ENCODE data around the gene TPD52L1.

Gene TPD52L1

GRCh38 chr6:125182237-125183008 is 28.9 kb downstream of the TPD52L1 start:
- no peak for DNase-seq (ENCODE audit: low read depth)

DNA sequence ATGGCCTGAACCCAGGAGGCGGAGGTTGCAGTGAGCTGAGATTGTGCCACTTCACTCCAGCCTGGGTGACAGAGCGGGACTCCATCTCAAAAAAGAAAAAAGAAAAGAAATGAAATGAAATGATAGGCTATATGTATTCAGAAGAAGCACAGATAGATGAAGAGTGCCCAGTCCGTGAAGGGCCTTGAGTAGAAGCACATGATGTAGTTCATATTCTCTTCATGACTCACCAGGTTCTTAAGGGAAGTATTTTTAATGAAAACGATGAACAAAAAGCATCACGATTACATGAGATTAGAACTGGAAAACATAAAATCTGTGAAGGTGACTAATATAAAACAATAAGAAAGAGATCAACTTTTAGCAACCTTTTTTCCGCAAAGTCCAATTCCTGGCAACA is 29.8 kb downstream of the TPD52L1 start:
- DNase-seq (ENCODE audit: low read depth): no peak

GRCh38 chr6:125188037-125188436 is 34.5 kb downstream of the TPD52L1 start:
- no peak for DNase-seq (ENCODE audit: low read depth)

DNA sequence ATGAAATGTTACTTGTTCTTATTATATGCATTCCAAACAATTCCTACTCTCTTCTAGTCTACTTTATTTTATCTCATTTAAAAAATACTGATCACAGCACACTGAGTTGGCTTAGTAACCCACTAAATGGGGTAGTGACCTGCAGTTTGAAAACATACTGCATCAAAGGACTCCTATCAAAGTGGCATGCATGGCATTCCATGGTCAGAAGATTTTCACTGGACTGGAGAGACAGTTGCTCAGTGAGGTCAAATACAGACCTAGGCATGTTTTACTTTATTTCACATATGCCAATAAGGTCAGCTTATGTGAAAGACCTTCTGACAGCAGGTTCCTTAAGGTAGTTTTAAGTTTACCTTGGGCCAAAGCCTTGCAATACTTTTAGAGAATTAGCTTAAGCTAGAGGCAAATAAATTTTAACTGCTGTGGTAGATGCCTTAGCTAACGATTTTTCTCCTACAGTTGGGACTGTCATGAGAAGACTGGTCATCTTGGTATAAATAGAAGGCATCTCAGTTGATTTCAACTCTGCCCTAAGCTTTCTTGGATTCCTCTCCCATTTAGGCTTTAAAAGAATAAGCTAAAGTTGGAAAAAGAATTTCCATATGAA is 35.1 kb downstream of the TPD52L1 start:
- DNase-seq (ENCODE audit: low read depth): no peak

GRCh38 chr6:125189494-125189893 is 35.9 kb downstream of the TPD52L1 start:
- DNase-seq (ENCODE audit: low read depth): no peak

- DNase-seq (ENCODE audit: low read depth): no peak
Measured at GRCh38 chr6:125190667-125191066, 37.1 kb downstream of the TPD52L1 start.

- peak; percentile 5 for DNase-seq (ENCODE audit: low read depth)
Measured at GRCh38 chr6:125191916-125192609, 38.5 kb downstream of the TPD52L1 start.

DNA sequence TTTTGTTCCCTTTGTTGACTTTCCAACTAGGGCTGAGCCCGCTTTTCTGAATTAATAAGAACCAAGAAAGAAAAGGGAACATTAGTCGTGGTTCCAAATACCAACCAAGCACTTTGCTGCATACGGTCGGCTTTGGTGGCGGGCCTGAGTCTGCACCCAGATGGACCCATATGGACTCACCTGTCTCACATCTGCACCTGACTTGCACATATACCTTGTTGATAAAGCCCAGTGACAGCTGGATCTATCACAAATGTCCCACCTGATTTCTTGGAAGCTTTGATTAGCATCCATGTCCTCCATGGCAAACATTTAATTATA is 39.0 kb downstream of the TPD52L1 start:
- DNase-seq (ENCODE audit: low read depth): no peak

- no peak for DNase-seq (ENCODE audit: low read depth)
Measured at GRCh38 chr6:125193208-125193607, 39.6 kb downstream of the TPD52L1 start.

DNA sequence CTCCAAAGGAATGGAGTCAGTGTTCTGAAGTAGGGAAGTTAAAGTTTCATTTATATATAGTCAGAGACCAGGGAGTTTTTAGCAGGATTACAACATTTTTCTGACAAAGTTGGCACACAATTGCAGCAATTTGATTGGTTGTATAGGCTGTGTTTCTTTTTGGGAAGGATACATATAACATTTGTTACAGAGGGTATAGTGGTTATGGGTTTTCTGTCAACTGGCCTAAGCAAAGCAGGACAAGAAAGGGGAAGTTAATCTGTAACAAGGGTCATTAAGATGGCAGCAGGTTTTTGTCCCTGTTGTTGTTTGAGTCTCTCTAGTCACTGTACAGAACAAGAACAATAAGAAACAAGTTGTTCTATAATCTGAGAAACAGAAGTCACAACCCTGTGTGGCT is 41.4 kb downstream of the TPD52L1 start:
- no peak for DNase-seq (ENCODE audit: low read depth)

GRCh38 chr6:125195526-125195925 is 42.0 kb downstream of the TPD52L1 start:
- DNase-seq (ENCODE audit: low read depth): no peak

DNA sequence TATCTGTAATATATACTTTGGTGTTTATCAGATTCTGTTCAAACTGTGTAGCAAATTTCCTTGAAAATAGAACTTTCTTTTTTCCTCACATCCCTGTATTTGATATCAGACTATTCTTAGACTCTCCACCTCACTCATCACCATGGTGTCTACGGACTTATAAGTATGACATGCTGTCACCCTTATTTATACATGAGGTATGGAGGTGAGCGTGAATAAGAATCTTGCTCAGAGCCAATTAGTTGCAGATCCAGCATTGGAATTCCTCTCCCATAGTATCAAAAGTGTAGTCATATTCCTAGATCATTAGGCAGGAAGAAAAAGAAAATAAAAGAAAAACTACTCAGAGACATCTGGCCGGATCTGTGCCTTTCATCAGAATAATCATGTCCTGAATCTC is 43.0 kb downstream of the TPD52L1 start:
- DNase-seq (ENCODE audit: low read depth): no peak

GRCh38 chr6:125197795-125198269 is 44.3 kb downstream of the TPD52L1 start:
- DNase-seq (ENCODE audit: low read depth): no peak

DNA sequence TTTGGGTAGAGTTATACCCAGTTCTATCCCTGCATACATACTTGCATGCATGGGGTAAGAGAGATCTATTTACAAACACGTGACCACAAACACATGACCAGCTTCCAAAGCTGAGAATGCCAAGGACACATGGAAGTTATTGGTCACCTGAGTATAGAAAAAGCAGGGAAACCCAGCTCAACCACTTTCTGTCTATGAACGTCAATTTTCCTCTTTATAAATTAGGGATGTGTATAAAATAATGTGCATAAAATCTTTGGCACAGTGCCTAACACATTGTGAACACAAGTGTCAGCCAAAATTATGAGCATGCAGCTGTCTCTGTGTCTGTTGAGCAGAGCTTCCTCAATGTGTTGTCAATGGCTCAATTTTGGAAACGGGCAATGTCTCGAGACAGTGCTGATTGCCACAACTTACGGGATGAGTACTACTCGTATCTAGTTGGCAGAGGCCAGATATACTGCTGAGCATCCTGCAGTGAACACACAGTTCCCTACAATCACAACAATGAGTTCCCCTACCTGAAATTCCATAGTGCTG is 44.9 kb downstream of the TPD52L1 start:
- DNase-seq (ENCODE audit: low read depth): no peak

- DNase-seq (ENCODE audit: low read depth): no peak
Measured at GRCh38 chr6:125200941-125201340, 47.4 kb downstream of the TPD52L1 start.

DNA sequence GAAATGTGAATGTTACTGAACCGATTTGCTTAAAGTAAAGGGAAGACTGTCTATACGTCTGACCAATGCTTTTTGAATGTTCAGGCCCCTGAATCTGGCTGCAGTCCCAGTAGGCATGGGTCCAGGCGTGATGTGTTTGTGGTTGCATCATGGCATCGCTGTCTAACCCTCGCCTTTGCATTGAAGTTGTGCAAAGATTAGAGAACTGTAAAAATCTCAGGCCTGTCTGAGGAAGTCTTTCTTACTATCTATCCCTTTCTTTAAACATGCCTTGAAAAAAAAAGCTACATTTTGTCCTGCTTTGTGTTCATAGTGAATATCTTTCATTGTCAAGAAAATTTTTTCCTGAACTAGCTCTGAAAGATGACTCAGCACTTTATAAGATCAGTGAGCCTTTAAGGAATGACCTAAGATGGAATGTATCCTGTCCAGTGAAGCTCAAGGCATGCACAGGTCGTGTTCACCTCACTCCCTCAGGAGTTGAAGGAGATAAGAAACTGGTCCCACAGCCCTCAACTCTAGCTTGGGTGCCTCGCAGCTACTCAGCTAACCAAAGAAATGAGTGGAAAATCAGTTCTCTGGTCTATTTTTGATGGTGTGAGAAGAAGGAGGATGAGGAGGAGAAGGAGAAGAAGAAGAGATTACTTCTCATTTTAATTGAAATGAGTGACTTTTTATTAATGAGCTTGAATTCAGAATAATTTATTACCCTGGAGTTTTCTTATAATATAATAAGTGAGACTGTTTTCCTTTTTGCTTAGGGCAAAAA is 48.6 kb downstream of the TPD52L1 start:
- DNase-seq (ENCODE audit: low read depth): no peak

- no peak for DNase-seq (ENCODE audit: low read depth)
Measured at GRCh38 chr6:125203395-125203794, 49.8 kb downstream of the TPD52L1 start.

- no peak for DNase-seq (ENCODE audit: low read depth)
Measured at GRCh38 chr6:125205931-125206330, 52.4 kb downstream of the TPD52L1 start.

DNA sequence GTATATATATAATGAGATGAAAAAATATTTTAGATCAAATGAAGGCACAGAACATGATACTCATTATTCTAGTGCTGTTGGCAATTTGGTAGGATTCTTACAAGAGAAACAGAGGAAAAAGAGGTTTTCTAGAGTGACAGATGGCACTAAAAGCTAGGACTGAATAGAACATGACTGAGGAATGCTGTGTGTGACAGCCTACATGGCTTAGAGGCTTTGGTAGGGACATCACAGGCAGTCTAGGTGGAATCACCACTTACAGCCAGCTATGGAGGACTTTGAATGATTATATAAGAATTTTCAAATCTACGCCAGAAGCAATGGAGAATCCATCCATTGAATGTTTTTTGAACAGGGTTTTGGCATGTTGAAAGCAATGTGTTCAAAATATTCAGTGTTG is 52.8 kb downstream of the TPD52L1 start:
- no peak for DNase-seq (ENCODE audit: low read depth)

- no peak for DNase-seq (ENCODE audit: low read depth)
Measured at GRCh38 chr6:125207956-125208355, 54.4 kb downstream of the TPD52L1 start.

- DNase-seq (ENCODE audit: low read depth): no peak
Measured at GRCh38 chr6:125208625-125209249, 55.2 kb downstream of the TPD52L1 start.

GRCh38 chr6:125210667-125211066 is 57.1 kb downstream of the TPD52L1 start:
- DNase-seq (ENCODE audit: low read depth): no peak

Data from activated T-helper 9 cell treated with anti-CD3 and anti-CD28 coated beads, Interleukin-2, amount 50 U/mL, for 16 hours (primary cell).